SK-N-SH treated with all-trans-retinoic acid at 6 μM for 48 hours (cell line): Measurements from ENCODE around the gene GMNN.

ENCODE experiments used
- ATAC-seq: fragments of 200-7000 bp; cut with Tn5 transposase; 3 replicates; pipeline ENCODE4 v1.9.1; 2020; ENCODE audit warnings: mild to moderate bottlenecking, moderate library complexity
- ARNTL ChIP-seq: fragments of 450-650 bp; formaldehyde crosslinking; IDR thresholded peaks from 2 replicates; pipeline ENCODE4 v1.5.0; 2020; ENCODE audit warnings: low read depth, mild to moderate bottlenecking, moderate library complexity, borderline replicate concordance
- CSDC2 ChIP-seq: fragments of 250-450 bp; sonication (Bioruptor Pico); IDR thresholded peaks from 2 replicates; pipeline ENCODE4 v1.5.0; 2020; ENCODE audit warnings: mild to moderate bottlenecking, moderate library complexity
- ESRRG ChIP-seq: fragments of 250-450 bp; sonication (Bioruptor Pico); IDR thresholded peaks from 2 replicates; pipeline ENCODE4 v1.6.1; 2021; ENCODE audit warnings: mild to moderate bottlenecking
- GLIS3 ChIP-seq: fragments of 250-450 bp; sonication (Bioruptor Pico); IDR thresholded peaks from 2 replicates; pipeline ENCODE4 v1.5.0; 2020; ENCODE audit warnings: mild to moderate bottlenecking, moderate library complexity
- ISL1 ChIP-seq: fragments of 250-450 bp; sonication (Bioruptor Pico); IDR thresholded peaks from 2 replicates; pipeline ENCODE4 v2.1.2; 2022; ENCODE audit warnings: mild to moderate bottlenecking, moderate library complexity
- OSR1 ChIP-seq: fragments of 250-450 bp; sonication (Bioruptor Pico); IDR thresholded peaks from 2 replicates; pipeline ENCODE4 v1.8.0; 2022; ENCODE audit warnings: moderate library complexity, mild to moderate bottlenecking, inconsistent platforms
- PPARA ChIP-seq: fragments of 250-450 bp; sonication (Bioruptor Pico); IDR thresholded peaks from 2 replicates; pipeline ENCODE4 v1.5.0; 2020; ENCODE audit warnings: mild to moderate bottlenecking, borderline replicate concordance
- SNAI2 ChIP-seq: fragments of 250-450 bp; sonication (Bioruptor Pico); IDR thresholded peaks from 2 replicates; pipeline ENCODE4 v1.5.0; 2020; ENCODE audit warnings: mild to moderate bottlenecking, moderate library complexity
- TCF4 ChIP-seq: fragments of 250-450 bp; sonication (Bioruptor Pico); IDR thresholded peaks from 2 replicates; pipeline ENCODE4 v1.8.0; 2021; ENCODE audit warnings: mild to moderate bottlenecking, moderate library complexity, borderline replicate concordance
- TOX ChIP-seq: fragments of 250-450 bp; sonication (Bioruptor Pico); IDR thresholded peaks from 2 replicates; pipeline ENCODE4 v1.8.0; 2021; ENCODE audit warnings: mild to moderate bottlenecking, moderate library complexity, borderline replicate concordance
- ZC3H10 ChIP-seq: fragments of 250-450 bp; sonication (Bioruptor Pico); IDR thresholded peaks from 2 replicates; pipeline ENCODE4 v1.5.1; 2021; ENCODE audit warnings: mild to moderate bottlenecking, moderate library complexity
- ZFP3 ChIP-seq: fragments of 250-450 bp; sonication (Bioruptor Pico); IDR thresholded peaks from 2 replicates; pipeline ENCODE4 v1.5.0; 2020; ENCODE audit warnings: mild to moderate bottlenecking, moderate library complexity
- ZFP30 ChIP-seq: fragments of 450-650 bp; formaldehyde crosslinking; IDR thresholded peaks from 2 replicates; pipeline ENCODE4 v1.5.0; 2022; ENCODE audit warnings: mild to moderate bottlenecking, moderate library complexity
- ZNF565 ChIP-seq: fragments of 450-650 bp; formaldehyde crosslinking; conservative IDR thresholded peaks from 2 replicates; pipeline ENCODE4 v1.5.0; 2020; ENCODE audit warnings: low read depth, mild to moderate bottlenecking, moderate library complexity
- ZNF8 ChIP-seq: fragments of 450-650 bp; formaldehyde crosslinking; IDR thresholded peaks from 2 replicates; pipeline ENCODE4 v1.5.0; 2020; ENCODE audit warnings: mild to moderate bottlenecking, moderate library complexity
- TF ChIP-seq, protein P1 (sequence below): fragments of 250-450 bp; sonication (Bioruptor Pico); IDR thresholded peaks from 2 replicates; pipeline ENCODE4 v1.5.1; 2021; ENCODE audit warnings: mild to moderate bottlenecking, moderate library complexity
- TF ChIP-seq, protein P2 (sequence below): fragments of 250-450 bp; sonication (Bioruptor Pico); IDR thresholded peaks from 2 replicates; pipeline ENCODE4 v1.8.0; 2021; ENCODE audit warnings: low read depth, mild to moderate bottlenecking, moderate library complexity, borderline replicate concordance
- TF ChIP-seq, protein P3 (sequence below): fragments of 250-450 bp; sonication (Bioruptor Pico); IDR thresholded peaks from 2 replicates; pipeline ENCODE4 v1.5.1; 2020; ENCODE audit warnings: low read depth, mild to moderate bottlenecking, moderate library complexity
- TF ChIP-seq, protein P4 (sequence below): fragments of 250-450 bp; sonication (Bioruptor Pico); IDR thresholded peaks from 2 replicates; pipeline ENCODE4 v1.5.0; 2020; ENCODE audit warnings: mild to moderate bottlenecking, moderate library complexity
- TF ChIP-seq, protein P5 (sequence below): fragments of 250-450 bp; sonication (Bioruptor Pico); IDR thresholded peaks from 2 replicates; pipeline ENCODE4 v1.8.0; 2020; ENCODE audit warnings: mild to moderate bottlenecking, moderate library complexity, borderline replicate concordance

Gene GMNN

DNA sequence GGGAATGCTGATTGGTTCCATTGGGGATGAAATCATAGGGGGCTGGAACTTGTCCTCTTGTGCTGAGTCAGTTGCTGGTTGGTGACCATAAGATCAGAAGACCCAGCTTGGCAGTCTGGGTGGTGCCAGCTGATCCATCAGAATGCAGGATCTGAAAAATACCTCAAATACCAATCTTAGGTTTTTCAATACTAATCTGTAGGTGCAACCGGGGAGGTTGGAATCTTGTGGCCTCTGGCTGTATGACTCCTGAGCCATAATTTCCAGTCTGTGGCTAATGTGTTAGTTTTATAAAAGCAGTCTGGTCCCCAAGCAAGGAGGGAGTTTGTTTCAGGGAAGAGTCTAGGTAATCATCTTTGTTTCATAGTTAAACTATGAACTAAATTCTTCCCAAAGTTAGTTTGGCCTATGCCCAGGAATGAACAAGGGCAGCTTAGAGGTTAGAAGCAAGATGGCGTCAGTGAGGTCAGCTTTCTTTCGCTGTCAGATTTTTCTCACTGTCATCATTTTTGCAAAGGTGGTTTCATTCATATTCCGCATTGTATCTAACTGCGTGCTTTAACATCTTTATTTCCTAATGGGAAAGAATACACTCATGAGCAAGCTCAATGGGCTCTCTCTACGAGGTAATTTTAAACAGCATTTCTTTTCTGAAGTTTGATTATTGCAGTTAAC is 22.0 kb downstream of the GMNN start:
- no peak for ATAC-seq
- TF ChIP-seq PPARA (CRISPR knock-in tag) = no peak
- TF ChIP-seq, protein P1, sequence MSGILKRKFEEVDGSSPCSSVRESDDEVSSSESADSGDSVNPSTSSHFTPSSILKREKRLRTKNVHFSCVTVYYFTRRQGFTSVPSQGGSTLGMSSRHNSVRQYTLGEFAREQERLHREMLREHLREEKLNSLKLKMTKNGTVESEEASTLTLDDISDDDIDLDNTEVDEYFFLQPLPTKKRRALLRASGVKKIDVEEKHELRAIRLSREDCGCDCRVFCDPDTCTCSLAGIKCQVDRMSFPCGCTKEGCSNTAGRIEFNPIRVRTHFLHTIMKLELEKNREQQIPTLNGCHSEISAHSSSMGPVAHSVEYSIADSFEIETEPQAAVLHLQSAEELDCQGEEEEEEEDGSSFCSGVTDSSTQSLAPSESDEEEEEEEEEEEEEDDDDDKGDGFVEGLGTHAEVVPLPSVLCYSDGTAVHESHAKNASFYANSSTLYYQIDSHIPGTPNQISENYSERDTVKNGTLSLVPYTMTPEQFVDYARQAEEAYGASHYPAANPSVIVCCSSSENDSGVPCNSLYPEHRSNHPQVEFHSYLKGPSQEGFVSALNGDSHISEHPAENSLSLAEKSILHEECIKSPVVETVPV = no peak
- TF ChIP-seq ESRRG (CRISPR knock-in tag) = no peak
- TF ChIP-seq, protein P2, sequence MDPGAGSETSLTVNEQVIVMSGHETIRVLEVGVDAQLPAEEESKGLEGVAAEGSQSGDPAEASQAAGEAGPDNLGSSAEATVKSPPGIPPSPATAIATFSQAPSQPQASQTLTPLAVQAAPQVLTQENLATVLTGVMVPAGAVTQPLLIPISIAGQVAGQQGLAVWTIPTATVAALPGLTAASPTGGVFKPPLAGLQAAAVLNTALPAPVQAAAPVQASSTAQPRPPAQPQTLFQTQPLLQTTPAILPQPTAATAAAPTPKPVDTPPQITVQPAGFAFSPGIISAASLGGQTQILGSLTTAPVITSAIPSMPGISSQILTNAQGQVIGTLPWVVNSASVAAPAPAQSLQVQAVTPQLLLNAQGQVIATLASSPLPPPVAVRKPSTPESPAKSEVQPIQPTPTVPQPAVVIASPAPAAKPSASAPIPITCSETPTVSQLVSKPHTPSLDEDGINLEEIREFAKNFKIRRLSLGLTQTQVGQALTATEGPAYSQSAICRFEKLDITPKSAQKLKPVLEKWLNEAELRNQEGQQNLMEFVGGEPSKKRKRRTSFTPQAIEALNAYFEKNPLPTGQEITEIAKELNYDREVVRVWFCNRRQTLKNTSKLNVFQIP (CRISPR knock-in tag) = no peak
- no peak for TF ChIP-seq OSR1 (CRISPR knock-in tag)
- no peak for TF ChIP-seq ZNF565 (CRISPR knock-in tag)
- no peak for TF ChIP-seq TOX
- TF ChIP-seq SNAI2 (CRISPR knock-in tag) = no peak
- no peak for TF ChIP-seq ZC3H10 (CRISPR knock-in tag)
- no peak for TF ChIP-seq ZFP30
- no peak for TF ChIP-seq ISL1 (CRISPR knock-in tag)
- TF ChIP-seq CSDC2 (CRISPR knock-in tag) = no peak
- TF ChIP-seq GLIS3 = no peak
- no peak for TF ChIP-seq ZFP3
- TF ChIP-seq ARNTL = no peak
- no peak for TF ChIP-seq ZNF8

DNA sequence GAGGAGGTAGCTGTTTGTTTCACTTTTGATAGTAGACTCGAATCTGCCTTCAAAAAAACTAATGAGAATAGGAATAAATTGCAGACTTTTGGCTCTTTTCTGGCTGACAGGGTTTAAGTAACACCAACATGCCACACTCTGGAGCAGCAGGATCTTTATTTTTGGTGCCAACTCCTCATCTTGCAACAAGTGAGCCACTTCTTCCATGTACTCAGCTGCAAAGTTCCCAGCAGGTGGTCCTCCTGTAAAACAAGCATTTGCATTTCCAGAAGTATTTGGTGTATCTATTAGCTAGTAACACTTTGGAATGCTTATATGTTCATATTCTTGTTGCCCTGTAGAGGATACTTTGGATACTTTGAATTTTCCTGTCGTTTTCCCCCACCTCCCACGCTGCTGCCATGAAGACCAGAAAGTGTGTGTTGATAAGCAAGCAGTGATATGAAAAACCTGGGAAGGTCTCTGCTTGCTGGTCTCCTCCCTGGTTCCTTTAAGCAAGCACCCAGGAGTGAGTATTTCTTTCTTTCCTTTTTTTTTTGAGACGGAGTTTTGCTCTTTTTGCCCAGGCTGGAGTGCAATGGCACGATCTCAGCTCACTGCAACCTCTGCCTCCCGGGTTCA is 23.0 kb downstream of the GMNN start:
- TF ChIP-seq, protein P2 (CRISPR knock-in tag) = no peak
- TF ChIP-seq GLIS3 (no peak), CSDC2 (CRISPR knock-in tag) (no peak), TCF4 (CRISPR knock-in tag) (no peak), ESRRG (CRISPR knock-in tag) (no peak), OSR1 (CRISPR knock-in tag) (no peak), ISL1 (CRISPR knock-in tag) (no peak), ZNF565 (CRISPR knock-in tag) (no peak), ARNTL (no peak), PPARA (CRISPR knock-in tag) (no peak)
- TF ChIP-seq, protein P3, sequence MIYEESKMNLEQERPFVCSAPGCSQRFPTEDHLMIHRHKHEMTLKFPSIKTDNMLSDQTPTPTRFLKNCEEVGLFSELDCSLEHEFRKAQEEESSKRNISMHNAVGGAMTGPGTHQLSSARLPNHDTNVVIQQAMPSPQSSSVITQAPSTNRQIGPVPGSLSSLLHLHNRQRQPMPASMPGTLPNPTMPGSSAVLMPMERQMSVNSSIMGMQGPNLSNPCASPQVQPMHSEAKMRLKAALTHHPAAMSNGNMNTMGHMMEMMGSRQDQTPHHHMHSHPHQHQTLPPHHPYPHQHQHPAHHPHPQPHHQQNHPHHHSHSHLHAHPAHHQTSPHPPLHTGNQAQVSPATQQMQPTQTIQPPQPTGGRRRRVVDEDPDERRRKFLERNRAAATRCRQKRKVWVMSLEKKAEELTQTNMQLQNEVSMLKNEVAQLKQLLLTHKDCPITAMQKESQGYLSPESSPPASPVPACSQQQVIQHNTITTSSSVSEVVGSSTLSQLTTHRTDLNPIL (CRISPR knock-in tag) = no peak
- TF ChIP-seq, protein P4, sequence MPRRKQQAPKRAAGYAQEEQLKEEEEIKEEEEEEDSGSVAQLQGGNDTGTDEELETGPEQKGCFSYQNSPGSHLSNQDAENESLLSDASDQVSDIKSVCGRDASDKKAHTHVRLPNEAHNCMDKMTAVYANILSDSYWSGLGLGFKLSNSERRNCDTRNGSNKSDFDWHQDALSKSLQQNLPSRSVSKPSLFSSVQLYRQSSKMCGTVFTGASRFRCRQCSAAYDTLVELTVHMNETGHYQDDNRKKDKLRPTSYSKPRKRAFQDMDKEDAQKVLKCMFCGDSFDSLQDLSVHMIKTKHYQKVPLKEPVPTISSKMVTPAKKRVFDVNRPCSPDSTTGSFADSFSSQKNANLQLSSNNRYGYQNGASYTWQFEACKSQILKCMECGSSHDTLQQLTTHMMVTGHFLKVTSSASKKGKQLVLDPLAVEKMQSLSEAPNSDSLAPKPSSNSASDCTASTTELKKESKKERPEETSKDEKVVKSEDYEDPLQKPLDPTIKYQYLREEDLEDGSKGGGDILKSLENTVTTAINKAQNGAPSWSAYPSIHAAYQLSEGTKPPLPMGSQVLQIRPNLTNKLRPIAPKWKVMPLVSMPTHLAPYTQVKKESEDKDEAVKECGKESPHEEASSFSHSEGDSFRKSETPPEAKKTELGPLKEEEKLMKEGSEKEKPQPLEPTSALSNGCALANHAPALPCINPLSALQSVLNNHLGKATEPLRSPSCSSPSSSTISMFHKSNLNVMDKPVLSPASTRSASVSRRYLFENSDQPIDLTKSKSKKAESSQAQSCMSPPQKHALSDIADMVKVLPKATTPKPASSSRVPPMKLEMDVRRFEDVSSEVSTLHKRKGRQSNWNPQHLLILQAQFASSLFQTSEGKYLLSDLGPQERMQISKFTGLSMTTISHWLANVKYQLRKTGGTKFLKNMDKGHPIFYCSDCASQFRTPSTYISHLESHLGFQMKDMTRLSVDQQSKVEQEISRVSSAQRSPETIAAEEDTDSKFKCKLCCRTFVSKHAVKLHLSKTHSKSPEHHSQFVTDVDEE (CRISPR knock-in tag) = no peak
- TF ChIP-seq, protein P1 = no peak
- TF ChIP-seq, protein P5, sequence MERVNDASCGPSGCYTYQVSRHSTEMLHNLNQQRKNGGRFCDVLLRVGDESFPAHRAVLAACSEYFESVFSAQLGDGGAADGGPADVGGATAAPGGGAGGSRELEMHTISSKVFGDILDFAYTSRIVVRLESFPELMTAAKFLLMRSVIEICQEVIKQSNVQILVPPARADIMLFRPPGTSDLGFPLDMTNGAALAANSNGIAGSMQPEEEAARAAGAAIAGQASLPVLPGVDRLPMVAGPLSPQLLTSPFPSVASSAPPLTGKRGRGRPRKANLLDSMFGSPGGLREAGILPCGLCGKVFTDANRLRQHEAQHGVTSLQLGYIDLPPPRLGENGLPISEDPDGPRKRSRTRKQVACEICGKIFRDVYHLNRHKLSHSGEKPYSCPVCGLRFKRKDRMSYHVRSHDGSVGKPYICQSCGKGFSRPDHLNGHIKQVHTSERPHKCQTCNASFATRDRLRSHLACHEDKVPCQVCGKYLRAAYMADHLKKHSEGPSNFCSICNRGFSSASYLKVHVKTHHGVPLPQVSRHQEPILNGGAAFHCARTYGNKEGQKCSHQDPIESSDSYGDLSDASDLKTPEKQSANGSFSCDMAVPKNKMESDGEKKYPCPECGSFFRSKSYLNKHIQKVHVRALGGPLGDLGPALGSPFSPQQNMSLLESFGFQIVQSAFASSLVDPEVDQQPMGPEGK = no peak

More for the DNA sequence above, 23.0 kb downstream of the GMNN start:
- no peak for ATAC-seq
